GM12875 (cell line): ENCODE data around the gene KDM3B.

Experiments
- H3K4me3 ChIP-seq: one replicate; pipeline ENCODE4 v1.5.1; 2011; ENCODE audit warnings: low read depth, low read length, control low read depth
- CTCF ChIP-seq: IDR thresholded peaks from 2 replicates; pipeline ENCODE4 v1.5.1; 2011; ENCODE audit warnings: low read depth, mild to moderate bottlenecking, control low read depth, inconsistent platforms, low read length, moderate library complexity, borderline replicate concordance; ENCODE audit not compliant: insufficient read depth

Gene KDM3B

GRCh38 chr5:138338411-138339090 is 13.9 kb upstream of the KDM3B start:
- no peak for TF ChIP-seq CTCF
- H3K4me3 ChIP-seq: peak overlapping the region; percentile 69

- no peak for TF ChIP-seq CTCF
- peak overlapping the region; percentile 69 for H3K4me3 ChIP-seq
Observed at GRCh38 chr5:138339091-138339456, 13.4 kb upstream of the KDM3B start.

- H3K4me3 ChIP-seq: peak overlapping the region; percentile 69
- TF ChIP-seq CTCF: no peak
Observed at GRCh38 chr5:138339464-138339863, 13.0 kb upstream of the KDM3B start.

- TF ChIP-seq CTCF: no peak
- H3K4me3 ChIP-seq: no peak overlapping the region
Observed at GRCh38 chr5:138340008-138340407, 12.5 kb upstream of the KDM3B start.

GRCh38 chr5:138344887-138345622 is 7.4 kb upstream of the KDM3B start:
- H3K4me3 ChIP-seq: no peak overlapping the region
- TF ChIP-seq CTCF: no peak

GRCh38 chr5:138346889-138347288 is 5.6 kb upstream of the KDM3B start:
- H3K4me3 ChIP-seq: no peak overlapping the region
- TF ChIP-seq CTCF: no peak

GRCh38 chr5:138349852-138350562 is 2.5 kb upstream of the KDM3B start:
- no peak for TF ChIP-seq CTCF
- no peak overlapping the region for H3K4me3 ChIP-seq
